CD14-positive monocyte (primary cell): ENCODE results near the gene FGD4. TPM values are rescaled to one million over a fixed set of nuclear protein-coding genes. Genes with fewer than 3 reads are reported as not detected.

Source experiments
- DNase-seq, 3 donors: peaks; one replicate each; pipeline ENCODE4 v3.0.0-alpha.2; 2011 to 2022
- H2AFZ ChIP-seq: 2 replicates; pipeline ENCODE4 v1.6.0; 2012; ENCODE audit warnings: mild to moderate bottlenecking, low read depth, low read length, inconsistent platforms; ENCODE audit not compliant: insufficient read depth, poor library complexity, severe bottlenecking
- H3K27ac ChIP-seq, 2 donors: 1 replicate in 1 of 2; 2 replicates in 1 of 2; pipeline ENCODE4 v1.5.1; 2012 to 2013; ENCODE audit warnings: low read length in 2 of 2, control low read depth in 1 of 2, inconsistent platforms in 1 of 2, low read depth in 1 of 2, mild to moderate bottlenecking in 1 of 2
- H3K27me3 ChIP-seq, 2 donors: one replicate each; pipeline versions ENCODE4 v1.6.0 to v1.6.1; 2011 to 2013; ENCODE audit warnings: low read length in 2 of 2; ENCODE audit not compliant: control insufficient read depth in 2 of 2, insufficient read depth in 2 of 2
- H3K36me3 ChIP-seq, 2 donors: replicated peaks in 1 of 2; 1 replicate in 1 of 2; 2 replicates in 1 of 2; pipeline versions ENCODE4 v1.5.1 to v1.6.1; 2012 to 2013; ENCODE audit warnings: low read length in 2 of 2, control low read depth in 1 of 2, inconsistent platforms in 1 of 2, mild to moderate bottlenecking in 1 of 2; ENCODE audit not compliant: insufficient read depth in 2 of 2, control insufficient read depth in 1 of 2
- H3K4me1 ChIP-seq, 2 donors: 1 replicate in 1 of 2; 2 replicates in 1 of 2; pipeline versions ENCODE4 v1.5.1 to v1.6.1; 2012 to 2013; ENCODE audit warnings: low read length in 2 of 2, control low read depth in 1 of 2, inconsistent platforms in 1 of 2, mild to moderate bottlenecking in 1 of 2, moderate library complexity in 1 of 2; ENCODE audit not compliant: insufficient read depth in 2 of 2, control insufficient read depth in 1 of 2
- H3K4me2 ChIP-seq: replicated peaks from 2 replicates; pipeline ENCODE3; 2012; ENCODE audit warnings: low read length, moderate library complexity, mild to moderate bottlenecking; ENCODE audit not compliant: poor library complexity, severe bottlenecking; ENCODE audit errors: extremely low read depth
- H3K4me3 ChIP-seq, 3 experiments: fragments of 200-600 bp in 1 of 3; sonication (generic) in 1 of 3; replicated peaks in 1 of 3; 1 replicate in 2 of 3; 2 replicates in 1 of 3; pipeline ENCODE4 v1.5.1; 2011 to 2013; ENCODE audit warnings: low read length in 3 of 3, mild to moderate bottlenecking in 3 of 3, control low read depth in 2 of 3, low read depth in 2 of 3, inconsistent platforms in 1 of 3, moderate library complexity in 1 of 3
- H3K79me2 ChIP-seq: 2 replicates; pipeline ENCODE4 v1.6.0; 2012; ENCODE audit warnings: mild to moderate bottlenecking, control low read depth, inconsistent platforms, low read length, moderate library complexity; ENCODE audit not compliant: insufficient read depth
- H3K9ac ChIP-seq: 2 replicates; pipeline ENCODE4 v1.6.0; 2017; ENCODE audit warnings: low read length, mild to moderate bottlenecking; ENCODE audit not compliant: insufficient read depth, poor library complexity, severe bottlenecking
- H3K9me3 ChIP-seq, 2 donors: replicated peaks in 1 of 2; 1 replicate in 1 of 2; 2 replicates in 1 of 2; pipeline versions ENCODE4 v1.5.1 to v1.6.1; 2012 to 2013; ENCODE audit warnings: low read length in 2 of 2, control low read depth in 1 of 2; ENCODE audit not compliant: control insufficient read depth in 1 of 2, insufficient read depth in 1 of 2
- H4K20me1 ChIP-seq: 2 replicates; pipeline ENCODE4 v1.6.0; 2012; ENCODE audit warnings: mild to moderate bottlenecking, low read length, control low read depth, moderate library complexity; ENCODE audit not compliant: insufficient read depth
- H3K27ac Mint-ChIP-seq, 7 donors: one replicate each; pipeline ENCODE4 v1.8.0; 2020; ENCODE audit warnings: mild to moderate bottlenecking in 7 of 7, mixed read lengths in 7 of 7, moderate library complexity in 6 of 7, inconsistent platforms in 2 of 7
- H3K27me3 Mint-ChIP-seq, 3 donors: one replicate each; pipeline ENCODE4 v1.8.0; 2021 to 2022; ENCODE audit warnings: low read depth in 3 of 3, mild to moderate bottlenecking in 3 of 3, mixed read lengths in 3 of 3, moderate library complexity in 3 of 3, inconsistent platforms in 1 of 3
- H3K36me3 Mint-ChIP-seq, 2 donors: one replicate each; pipeline ENCODE4 v1.8.0; 2020; ENCODE audit warnings: mixed read lengths in 2 of 2, inconsistent platforms in 1 of 2, mild to moderate bottlenecking in 1 of 2
- H3K4me1 Mint-ChIP-seq: one replicate; pipeline ENCODE4 v1.8.0; 2020; ENCODE audit warnings: mild to moderate bottlenecking, mixed read lengths
- H3K4me3 Mint-ChIP-seq, 2 donors: one replicate each; pipeline ENCODE4 v1.8.0; 2020; ENCODE audit warnings: mild to moderate bottlenecking in 2 of 2, mixed read lengths in 2 of 2, moderate library complexity in 1 of 2
- H3K9me3 Mint-ChIP-seq, 7 donors: one replicate each; pipeline ENCODE4 v1.8.0; 2020 to 2022; ENCODE audit warnings: mixed read lengths in 7 of 7, mild to moderate bottlenecking in 6 of 7, moderate library complexity in 6 of 7, inconsistent platforms in 2 of 7
- WGBS: methylation state at CpG from one replicate; pipeline ENCODE4 v1.1.5; 2013; ENCODE audit warnings: missing lambda C conversion rate; ENCODE audit not compliant: insufficient coverage; 5-methylcytosine and 5-hydroxymethylcytosine counted together
- intact Hi-C, 2 donors: fragments of 100-400 bp; cut with micrococcal nuclease; formaldehyde crosslinking; loops; one replicate each; pipeline versions ENCODE4 v1.15.0 to v1.15.1; 2023
- polyA plus RNA-seq, 3 donors: library from polyadenylated mRNA; depleted of rRNA in 1 of 3; unstranded in 2 of 3; stranded (reverse) in 1 of 3; fragments of 300-500 nt in 2 of 3; fragments of >200 nt in 1 of 3; fragmentation: Illumina TruSeq in 2 of 3; gene quantifications; 1 replicate in 2 of 3; 2 replicates in 1 of 3; pipeline ENCODE4 v1.2.3, GENCODE V29; 2012 to 2021
- TF ChIP-seq, protein P1 (sequence below): fragments of 200-600 bp; IDR thresholded peaks from one replicate; pipeline ENCODE4 v1.8.0; 2022; ENCODE audit warnings: antibody characterized with exemption, mild to moderate bottlenecking

The FGD4 gene
- polyA plus RNA-seq, 3 donors = 5.3 to 34.4 (median 6.0) TPM

- WGBS = no CpG with 5 or more reads among the region's 2 CpGs
- H3K79me2 ChIP-seq = no peaks in the 10 kb centered on the region
- Mint-ChIP-seq H3K4me1 (peaks cover 1% of the 10 kb centered on the region), H3K9me3 (peaks cover 0 to under 1% (median 0%) of the 10 kb centered on the region in 7 donors), H3K36me3 (no peaks in the 10 kb centered on the region), H3K4me3 (no peak overlapping the region), H3K27ac (no peak overlapping the region), H3K27me3 (peaks cover 0 to 2% (median 0%) of the 10 kb centered on the region in 3 donors)
- no peak for DNase-seq
- no peak overlapping the region for H3K27ac ChIP-seq
- no peak overlapping the region for H3K9ac ChIP-seq
- TF ChIP-seq, protein P1, sequence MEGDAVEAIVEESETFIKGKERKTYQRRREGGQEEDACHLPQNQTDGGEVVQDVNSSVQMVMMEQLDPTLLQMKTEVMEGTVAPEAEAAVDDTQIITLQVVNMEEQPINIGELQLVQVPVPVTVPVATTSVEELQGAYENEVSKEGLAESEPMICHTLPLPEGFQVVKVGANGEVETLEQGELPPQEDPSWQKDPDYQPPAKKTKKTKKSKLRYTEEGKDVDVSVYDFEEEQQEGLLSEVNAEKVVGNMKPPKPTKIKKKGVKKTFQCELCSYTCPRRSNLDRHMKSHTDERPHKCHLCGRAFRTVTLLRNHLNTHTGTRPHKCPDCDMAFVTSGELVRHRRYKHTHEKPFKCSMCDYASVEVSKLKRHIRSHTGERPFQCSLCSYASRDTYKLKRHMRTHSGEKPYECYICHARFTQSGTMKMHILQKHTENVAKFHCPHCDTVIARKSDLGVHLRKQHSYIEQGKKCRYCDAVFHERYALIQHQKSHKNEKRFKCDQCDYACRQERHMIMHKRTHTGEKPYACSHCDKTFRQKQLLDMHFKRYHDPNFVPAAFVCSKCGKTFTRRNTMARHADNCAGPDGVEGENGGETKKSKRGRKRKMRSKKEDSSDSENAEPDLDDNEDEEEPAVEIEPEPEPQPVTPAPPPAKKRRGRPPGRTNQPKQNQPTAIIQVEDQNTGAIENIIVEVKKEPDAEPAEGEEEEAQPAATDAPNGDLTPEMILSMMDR = no peak
- H2AFZ ChIP-seq = no peak overlapping the region
- H4K20me1 ChIP-seq = no peaks in the 10 kb centered on the region
- H3K27me3 ChIP-seq = no peaks in the 10 kb centered on the region
- no peaks in the 10 kb centered on the region for H3K36me3 ChIP-seq
- H3K9me3 ChIP-seq = no peaks in the 10 kb centered on the region
- intact Hi-C loops = no loop called here
- no peak overlapping the region for H3K4me2 ChIP-seq
- no peak overlapping the region for H3K4me3 ChIP-seq
- H3K4me1 ChIP-seq = no peaks in the 10 kb centered on the region
Observed at GRCh38 chr12:32662665-32663064, 263.3 kb downstream of the FGD4 start.

GRCh38 chr12:32666018-32666417, 266.7 kb downstream of the FGD4 start:
- no peaks in the 10 kb centered on the region for H3K79me2 ChIP-seq
- 88% methylated on average over 2 of the region's 14 CpGs for WGBS
- Mint-ChIP-seq H3K9me3 (peaks cover 7 to 28% (median 21%) of the 10 kb centered on the region in 7 donors), H3K36me3 (peaks cover 0 to 3% of the 10 kb centered on the region in 2 donors), H3K4me1 (no peaks in the 10 kb centered on the region), H3K4me3 (peak overlapping the region; percentile 27 to 30), H3K27me3 (peaks cover 0 to 2% (median 2%) of the 10 kb centered on the region in 3 donors), H3K27ac (no peak overlapping the region)
- DNase-seq = no peak
- no peak overlapping the region for H2AFZ ChIP-seq
- H4K20me1 ChIP-seq = no peaks in the 10 kb centered on the region
- TF ChIP-seq, protein P1 = no peak
- no peak overlapping the region for H3K4me3 ChIP-seq
- intact Hi-C loops = no loop called here
- H3K36me3 ChIP-seq = no peaks in the 10 kb centered on the region
- H3K4me1 ChIP-seq = no peaks in the 10 kb centered on the region
- peaks cover 15 to 16% of the 10 kb centered on the region in 2 donors for H3K9me3 ChIP-seq
- H3K4me2 ChIP-seq = no peak overlapping the region
- no peaks in the 10 kb centered on the region for H3K27me3 ChIP-seq
- no peak overlapping the region for H3K27ac ChIP-seq
- no peak overlapping the region for H3K9ac ChIP-seq
